GM15510 (cell line): ENCODE data around the gene CARHSP1.

Source experiments
- POLR2A ChIP-seq: IDR thresholded peaks from 3 replicates; pipeline ENCODE4 v1.6.1; 2011; ENCODE audit warnings: borderline replicate concordance; ENCODE audit not compliant: insufficient read length; ENCODE audit errors: extremely low read depth

The CARHSP1 gene

GRCh38 chr16:8868416-8869211 is at the start of gene CARHSP1:
Gene CARHSP1 (minus strand): TSS chr16:8869006. CDS start chr16:8859328, 9,678 bp downstream.
- TF ChIP-seq POLR2A, result peak; percentile 72

GRCh38 chr16:8916541-8917225 is 47.9 kb upstream of the CARHSP1 start:
- no peak for TF ChIP-seq POLR2A

- no peak for TF ChIP-seq POLR2A
Observed at GRCh38 chr16:8915722-8916301, 47.0 kb upstream of the CARHSP1 start.

- no peak for TF ChIP-seq POLR2A
Observed at GRCh38 chr16:8914098-8914497, 45.3 kb upstream of the CARHSP1 start.

GRCh38 chr16:8912793-8913192 is 44.0 kb upstream of the CARHSP1 start:
- TF ChIP-seq POLR2A, result no peak

- TF ChIP-seq POLR2A, result no peak
Observed at GRCh38 chr16:8910811-8911210, 42.0 kb upstream of the CARHSP1 start.

- no peak for TF ChIP-seq POLR2A
Observed at GRCh38 chr16:8908810-8909468, 40.1 kb upstream of the CARHSP1 start.

GRCh38 chr16:8907096-8907495 is 38.3 kb upstream of the CARHSP1 start:
- TF ChIP-seq POLR2A, result no peak

GRCh38 chr16:8905795-8906591 is 37.2 kb upstream of the CARHSP1 start:
- TF ChIP-seq POLR2A, result no peak

- TF ChIP-seq POLR2A, result no peak
Observed at GRCh38 chr16:8905168-8905762, 36.5 kb upstream of the CARHSP1 start.

- TF ChIP-seq POLR2A, result no peak
Observed at GRCh38 chr16:8904018-8904430, 35.2 kb upstream of the CARHSP1 start.

- no peak for TF ChIP-seq POLR2A
Observed at GRCh38 chr16:8903004-8903403, 34.2 kb upstream of the CARHSP1 start.

- TF ChIP-seq POLR2A, result no peak
Observed at GRCh38 chr16:8901320-8901861, 32.6 kb upstream of the CARHSP1 start.

- TF ChIP-seq POLR2A, result no peak
Observed at GRCh38 chr16:8900343-8900742, 31.5 kb upstream of the CARHSP1 start.
